Activated CD8-positive, alpha-beta T cell treated with anti-CD3 and anti-CD28 coated beads for 36 hours (primary cell): ENCODE data around the gene MYPN. TPM values are rescaled to one million over a fixed set of nuclear protein-coding genes. Genes with fewer than 3 reads are reported as not detected.

Experiments
- ATAC-seq: fragments of 200-7000 bp; cut with Tn5 transposase; one replicate; pipeline ENCODE4 v1.10.0; 2021; ENCODE audit warnings: mild to moderate bottlenecking, moderate library complexity
- CTCF ChIA-PET: fragments of 350-600 bp; sonication (Branson Sonifier 250); formaldehyde crosslinking; loops from one replicate; lab custom pipeline; 2021; ENCODE audit warnings: antibody characterized with exemption; lab: Charles Lee
- POLR2A ChIA-PET: fragments of 350-600 bp; sonication (Branson Sonifier 250); formaldehyde crosslinking; loops from one replicate; lab custom pipeline; 2021; ENCODE audit warnings: antibody characterized with exemption; lab: Charles Lee
- DNase-seq: peaks from one replicate; pipeline ENCODE4 v3.0.0-alpha.2; 2020
- H3K27ac Mint-ChIP-seq: one replicate; pipeline ENCODE4 v1.8.0; 2021; ENCODE audit warnings: mild to moderate bottlenecking, mixed read lengths
- H3K27me3 Mint-ChIP-seq: one replicate; pipeline ENCODE4 v1.8.0; 2021; ENCODE audit warnings: mixed read lengths
- H3K36me3 Mint-ChIP-seq: one replicate; pipeline ENCODE4 v1.8.0; 2021; ENCODE audit warnings: low read depth, mixed read lengths
- H3K4me1 Mint-ChIP-seq: one replicate; pipeline ENCODE4 v1.8.0; 2021; ENCODE audit warnings: low read depth, mixed read lengths
- H3K4me3 Mint-ChIP-seq: one replicate; pipeline ENCODE4 v1.8.0; 2021; ENCODE audit warnings: mild to moderate bottlenecking, moderate library complexity, mixed read lengths
- H3K9me3 Mint-ChIP-seq: one replicate; pipeline ENCODE4 v1.8.0; 2021; ENCODE audit warnings: mixed read lengths
- CTCF ChIP-seq: fragments of 200-600 bp; IDR thresholded peaks from one replicate; pipeline ENCODE4 v1.8.0; 2022; ENCODE audit warnings: antibody characterized with exemption, mild to moderate bottlenecking
- intact Hi-C: fragments of 100-400 bp; cut with micrococcal nuclease; formaldehyde crosslinking; loops from one replicate; pipeline ENCODE4 v1.10.0; 2022
- total RNA-seq, 2 experiments: library from RNA; stranded (reverse); gene quantifications; one replicate each; pipeline ENCODE4 v1.2.3, GENCODE V29; 2021

MYPN gene
- total RNA-seq, 2 experiments from 2014 or later = not detected

GRCh38 chr10:68144709-68145108 lies 35.4 kb downstream of the MYPN start:
- Mint-ChIP-seq H3K4me1 (no peaks in the 10 kb centered on the region), H3K4me3 (no peak overlapping the region), H3K27me3 (peaks cover 4% of the 10 kb centered on the region), H3K27ac (no peak overlapping the region), H3K36me3 (no peaks in the 10 kb centered on the region), H3K9me3 (no peaks in the 10 kb centered on the region)
- POLR2A ChIA-PET = no interaction called here
- ATAC-seq (no peak), DNase-seq (no peak)
- intact Hi-C loops = no loop called here
- no peak for TF ChIP-seq CTCF
- CTCF ChIA-PET = interaction anchor here (1.8 kb wide), 1 partner anchor 12 kb away, joined by 8 read pairs; no protein-coding TSS in a partner anchor

- Mint-ChIP-seq H3K4me1 (no peaks in the 10 kb centered on the region), H3K9me3 (no peaks in the 10 kb centered on the region), H3K27ac (no peak overlapping the region), H3K27me3 (peaks cover 4% of the 10 kb centered on the region), H3K36me3 (no peaks in the 10 kb centered on the region), H3K4me3 (no peak overlapping the region)
- ChIA-PET CTCF (interaction anchor here (1.8 kb wide), 1 partner anchor 11 kb away, joined by 8 read pairs; no protein-coding TSS in a partner anchor), POLR2A (no interaction called here)
- intact Hi-C loops = no loop called here
- DNase-seq = no peak
- no peak for ATAC-seq
- TF ChIP-seq CTCF = no peak
Observed at GRCh38 chr10:68145705-68146104, 36.4 kb downstream of the MYPN start.

DNA sequence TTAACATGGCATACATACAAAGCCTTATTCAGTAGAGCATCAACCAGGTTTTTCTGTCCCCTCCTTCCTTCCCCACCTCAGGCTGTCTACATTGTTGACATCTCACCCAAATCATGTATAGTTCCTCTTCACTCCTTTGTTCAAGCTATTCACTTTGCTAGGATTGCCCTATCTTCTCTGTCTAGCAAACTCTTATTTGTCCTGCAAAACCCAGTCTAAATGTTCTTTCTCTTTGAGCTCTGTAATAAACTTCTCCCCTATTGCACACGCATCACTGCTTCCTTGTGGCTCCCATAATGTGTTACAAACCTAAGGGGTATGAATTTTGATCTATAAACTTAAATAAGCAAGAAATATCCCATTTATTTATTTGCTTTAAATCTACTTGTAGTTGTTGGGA lies 36.8 kb downstream of the MYPN start:
- POLR2A ChIA-PET = no interaction called here
- Mint-ChIP-seq H3K36me3 (no peaks in the 10 kb centered on the region), H3K4me1 (no peaks in the 10 kb centered on the region), H3K4me3 (no peak overlapping the region), H3K27me3 (peaks cover 4% of the 10 kb centered on the region), H3K27ac (no peak overlapping the region), H3K9me3 (no peaks in the 10 kb centered on the region)
- no peak for DNase-seq
- no peak for TF ChIP-seq CTCF
- CTCF ChIA-PET = interaction anchor here (1.8 kb wide), 1 partner anchor 10 kb away, joined by 8 read pairs; no protein-coding TSS in a partner anchor
- no peak for ATAC-seq
- intact Hi-C loops = no loop called here

GRCh38 chr10:68151453-68151852 lies 42.2 kb downstream of the MYPN start:
- POLR2A ChIA-PET = interaction anchor here (0.9 kb wide), 1 partner anchor 59 kb away, joined by 3 read pairs; no protein-coding TSS in a partner anchor
- CTCF ChIA-PET = interaction anchor here (1.2 to 2.3 kb wide), 4 partner anchors 8 to 363 kb away, joined by 5 to 12 read pairs (median 8); no protein-coding TSS in a partner anchor
- TF ChIP-seq CTCF = no peak
- Mint-ChIP-seq H3K27ac (no peak overlapping the region), H3K4me1 (no peaks in the 10 kb centered on the region), H3K9me3 (no peaks in the 10 kb centered on the region), H3K4me3 (no peak overlapping the region), H3K36me3 (no peaks in the 10 kb centered on the region), H3K27me3 (peaks cover 1% of the 10 kb centered on the region)
- DNase-seq (no peak), ATAC-seq (peak; percentile 34)
- intact Hi-C loops = no loop called here

DNA sequence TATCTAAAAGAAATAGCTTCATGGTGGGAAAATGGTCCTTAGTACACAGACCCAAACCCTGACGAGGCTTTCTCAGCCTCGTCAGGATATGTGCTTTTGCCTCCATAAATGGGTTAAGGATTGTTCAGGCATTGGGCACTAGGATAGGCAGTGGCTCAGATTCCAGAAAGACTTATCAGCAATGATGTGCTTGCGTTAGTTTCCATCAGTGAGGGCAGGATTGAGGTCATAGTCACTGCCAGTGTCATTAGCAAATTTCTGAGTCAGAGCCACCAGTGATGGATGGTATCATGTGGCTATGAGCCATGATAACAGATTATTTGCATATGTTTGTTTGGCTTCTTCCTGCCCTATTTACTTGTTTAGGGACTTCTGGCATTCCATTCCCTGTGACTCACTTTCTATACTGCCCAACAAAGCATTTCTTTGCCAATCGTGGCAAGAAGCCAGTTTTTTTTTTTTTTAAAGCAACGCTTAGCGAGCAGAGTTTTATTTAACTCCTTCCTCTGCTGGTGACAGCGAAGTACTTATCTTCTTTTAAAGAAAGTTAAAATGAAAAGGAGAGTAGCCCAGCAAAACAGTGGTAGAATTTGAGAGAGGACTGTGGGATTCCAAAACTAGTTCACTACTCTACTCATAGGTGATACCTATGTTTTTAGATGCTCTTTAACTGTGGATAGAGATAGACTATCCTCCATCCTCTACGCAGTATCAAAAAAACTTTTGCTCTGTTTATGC lies 44.4 kb downstream of the MYPN start:
- ATAC-seq (peak; percentile 66), DNase-seq (peak; percentile 13)
- Mint-ChIP-seq H3K4me1 (no peaks in the 10 kb centered on the region), H3K4me3 (no peak overlapping the region), H3K27ac (no peak overlapping the region), H3K36me3 (no peaks in the 10 kb centered on the region), H3K27me3 (no peaks in the 10 kb centered on the region), H3K9me3 (no peaks in the 10 kb centered on the region)
- intact Hi-C loops = no loop called here
- no peak for TF ChIP-seq CTCF
- POLR2A ChIA-PET = no interaction called here
- CTCF ChIA-PET = interaction anchor here (1.8 to 4.9 kb wide), 3 partner anchors 281 to 298 kb away, joined by 5 to 77 read pairs (median 12); no protein-coding TSS in a partner anchor
